Measurements from ENCODE around the gene CTNNA1.

The CTNNA1 gene

DNA sequence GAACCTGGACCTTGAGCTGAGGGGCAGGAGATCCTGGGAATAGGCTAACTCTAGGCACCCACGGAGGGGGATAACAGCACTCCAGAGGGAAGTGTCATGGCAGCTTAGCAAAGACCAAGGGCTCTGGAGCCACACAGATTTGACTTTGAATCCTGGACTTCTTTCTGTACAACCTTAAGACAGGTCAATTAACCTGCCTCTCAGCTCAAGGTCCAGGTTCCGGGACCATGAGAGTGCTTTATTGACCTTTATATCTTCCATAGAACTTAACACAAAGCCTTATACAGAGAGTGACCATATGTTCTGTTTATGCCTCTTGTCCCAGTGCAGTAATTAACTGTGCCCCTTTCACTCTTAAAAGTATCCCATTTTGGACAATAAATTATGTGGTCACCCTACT lies 212.4 kb downstream of the CTNNA1 start:
- Mint-ChIP-seq H3K4me1 (no peaks in the 10 kb centered on the region), H3K27ac (no peak overlapping the region), H3K27me3 (no peaks in the 10 kb centered on the region), H3K9me3 (no peaks in the 10 kb centered on the region), H3K4me3 (no peak overlapping the region)
- no peak for ATAC-seq
- DNase-seq = no peak

DNA sequence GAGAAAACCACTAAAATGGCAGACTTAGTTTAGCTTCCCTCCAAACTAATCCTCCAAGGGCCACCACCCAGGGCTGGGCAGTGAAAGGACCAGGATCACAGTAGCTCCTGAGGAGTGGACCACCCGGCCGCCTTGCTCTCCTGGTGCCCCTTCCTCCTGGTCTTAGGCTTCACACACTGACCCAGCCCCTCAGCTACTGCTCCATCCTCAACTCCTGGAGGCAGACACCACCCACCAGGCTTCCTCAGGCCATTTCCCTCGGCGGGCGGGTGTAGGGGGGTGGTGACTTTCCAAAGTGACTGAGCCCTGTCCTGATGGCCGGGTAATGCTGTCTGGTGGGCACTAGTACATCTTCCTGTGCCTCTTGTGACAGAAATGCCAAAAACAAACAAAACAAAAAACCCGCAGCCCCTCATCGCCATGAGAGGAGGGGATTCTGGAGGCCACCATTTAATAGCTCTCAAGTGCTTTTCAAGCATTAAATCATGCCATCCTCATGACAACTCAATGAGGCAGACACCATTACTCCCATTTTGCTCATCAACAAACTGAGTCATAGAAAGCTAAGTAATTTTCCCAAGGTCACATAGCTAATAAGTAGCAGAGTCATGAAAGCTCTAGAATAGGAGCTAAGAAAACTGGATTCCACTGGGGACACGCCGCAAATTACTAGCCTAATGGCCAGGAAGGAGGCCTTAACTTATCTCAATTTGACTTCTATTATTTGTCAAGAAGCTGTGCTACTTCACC lies 213.2 kb downstream of the CTNNA1 start:
- Mint-ChIP-seq H3K9me3 (no peaks in the 10 kb centered on the region), H3K4me3 (no peak overlapping the region), H3K27ac (peak overlapping the region in 1 of 2 donors; percentile 43), H3K27me3 (no peaks in the 10 kb centered on the region), H3K4me1 (no peaks in the 10 kb centered on the region)
- DNase-seq = no peak
- ATAC-seq = no peak

DNA sequence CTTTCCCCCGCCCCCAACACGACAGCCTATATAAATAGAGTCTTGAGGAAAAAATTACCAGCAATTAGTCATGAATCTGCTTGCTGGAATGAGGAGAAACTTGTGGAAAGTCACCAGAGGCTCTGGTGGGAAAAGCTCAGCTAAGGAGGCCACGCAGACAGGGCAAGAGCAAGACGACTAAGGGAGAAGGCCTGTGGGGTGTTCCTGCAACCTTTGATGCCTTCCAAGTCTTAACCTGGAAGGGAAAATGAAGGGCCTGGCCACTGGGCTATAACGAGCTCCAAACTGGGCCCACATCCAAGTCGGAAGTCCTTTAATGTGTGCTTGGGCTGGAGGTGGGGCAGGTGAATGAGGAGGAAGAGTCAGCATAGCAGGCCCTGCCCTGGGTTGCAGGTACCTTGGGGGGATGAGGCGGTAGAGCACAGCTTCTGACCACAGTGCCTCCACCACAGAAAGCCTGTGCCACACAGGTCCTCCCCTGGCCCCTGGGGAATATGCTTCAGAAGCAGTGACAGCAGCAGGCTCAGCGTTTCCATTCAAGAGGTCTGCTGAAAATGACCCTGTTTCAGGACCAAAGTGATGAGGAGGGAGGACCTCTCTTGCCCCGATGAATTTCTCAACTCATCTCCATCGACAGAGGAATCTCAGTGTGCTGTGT lies 214.7 kb downstream of the CTNNA1 start:
- Mint-ChIP-seq H3K27me3 (no peaks in the 10 kb centered on the region), H3K27ac (no peak overlapping the region), H3K4me1 (no peaks in the 10 kb centered on the region), H3K9me3 (no peaks in the 10 kb centered on the region), H3K4me3 (no peak overlapping the region)
- ATAC-seq = no peak
- DNase-seq = no peak

DNA sequence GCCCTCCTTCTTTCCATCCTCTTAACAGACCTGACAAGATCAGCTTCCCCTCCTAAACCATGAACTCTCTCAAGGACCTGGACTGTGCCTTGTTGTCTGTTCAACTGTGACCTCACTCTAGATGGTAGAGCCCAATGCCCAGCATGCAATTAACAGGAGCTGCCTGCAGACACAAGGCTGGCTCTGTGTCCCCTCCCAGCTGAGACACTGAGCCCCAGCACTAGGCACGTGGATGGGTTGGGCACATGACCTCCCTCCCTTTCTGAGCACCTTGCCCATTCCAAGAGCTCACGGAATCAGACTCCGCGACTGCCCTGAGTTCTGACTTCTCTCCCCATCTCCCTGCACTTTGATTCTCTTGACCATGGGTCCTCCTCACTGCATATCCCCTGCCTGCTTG lies 215.4 kb downstream of the CTNNA1 start:
- DNase-seq (no peak), ATAC-seq (no peak)
- H3K4me1 Mint-ChIP-seq = no peaks in the 10 kb centered on the region
- no peak overlapping the region for H3K27ac Mint-ChIP-seq
- no peak overlapping the region for H3K4me3 Mint-ChIP-seq
- H3K9me3 Mint-ChIP-seq = no peaks in the 10 kb centered on the region
- H3K27me3 Mint-ChIP-seq = no peaks in the 10 kb centered on the region

DNA sequence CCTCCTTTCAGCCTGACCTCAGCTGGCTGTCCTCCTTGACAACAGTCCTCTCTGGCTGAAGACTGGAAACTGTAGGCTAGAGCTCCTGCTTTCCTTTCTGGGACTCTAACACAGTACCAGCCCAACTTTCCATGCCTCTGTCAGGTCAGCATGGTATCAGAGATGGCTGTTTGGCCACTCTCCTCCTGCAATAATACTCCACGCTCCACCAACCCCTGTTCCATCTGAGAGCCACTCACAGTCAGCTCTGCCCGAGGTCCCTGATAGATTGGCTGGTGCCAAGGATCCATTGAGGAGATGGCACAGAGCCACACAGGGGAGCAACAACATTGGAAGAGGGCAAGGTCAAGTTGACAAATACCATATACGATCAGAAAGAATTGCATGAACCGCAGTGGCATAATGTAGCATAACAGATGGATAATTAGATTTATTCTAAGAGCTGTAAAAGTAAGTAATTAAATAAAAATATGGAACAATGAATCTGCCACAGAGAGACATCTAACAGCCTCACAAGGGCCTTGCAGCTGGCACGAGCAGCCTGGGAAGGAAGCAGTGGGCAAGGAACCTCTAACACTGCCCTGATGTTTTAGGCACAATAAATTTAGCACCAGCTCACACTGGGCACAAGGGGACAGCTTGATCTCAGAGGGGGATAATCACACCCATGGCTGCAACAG lies 216.2 kb downstream of the CTNNA1 start:
- ATAC-seq (no peak), DNase-seq (no peak)
- Mint-ChIP-seq H3K4me3 (no peak overlapping the region), H3K4me1 (no peaks in the 10 kb centered on the region), H3K9me3 (no peaks in the 10 kb centered on the region), H3K27ac (no peak overlapping the region), H3K27me3 (no peaks in the 10 kb centered on the region)

DNA sequence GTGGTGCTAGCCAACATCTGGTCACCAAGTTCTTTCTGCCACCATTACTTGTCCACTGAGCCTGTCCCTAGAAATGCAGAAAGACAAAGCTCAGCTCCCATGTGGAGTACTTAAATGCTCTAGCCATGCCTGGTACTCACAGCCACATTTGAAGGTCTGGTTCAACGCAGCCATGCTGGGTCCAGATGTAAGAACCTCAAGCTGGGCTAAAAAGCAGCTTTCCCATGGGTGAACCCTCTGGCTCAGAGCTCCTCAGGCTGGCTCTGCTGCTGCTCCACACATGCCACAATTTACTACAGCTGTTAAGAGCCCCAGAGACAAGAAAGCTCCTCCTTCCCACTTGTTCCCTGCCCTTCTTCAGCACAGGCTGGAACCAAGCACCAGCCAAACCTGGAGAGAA lies 219.0 kb downstream of the CTNNA1 start:
- no peaks in the 10 kb centered on the region for H3K9me3 Mint-ChIP-seq
- H3K27me3 Mint-ChIP-seq = no peaks in the 10 kb centered on the region
- no peak for DNase-seq
- H3K4me1 Mint-ChIP-seq = peaks cover 7% of the 10 kb centered on the region
- H3K4me3 Mint-ChIP-seq = no peak overlapping the region
- H3K27ac Mint-ChIP-seq = no peak overlapping the region
- no peak for ATAC-seq

DNA sequence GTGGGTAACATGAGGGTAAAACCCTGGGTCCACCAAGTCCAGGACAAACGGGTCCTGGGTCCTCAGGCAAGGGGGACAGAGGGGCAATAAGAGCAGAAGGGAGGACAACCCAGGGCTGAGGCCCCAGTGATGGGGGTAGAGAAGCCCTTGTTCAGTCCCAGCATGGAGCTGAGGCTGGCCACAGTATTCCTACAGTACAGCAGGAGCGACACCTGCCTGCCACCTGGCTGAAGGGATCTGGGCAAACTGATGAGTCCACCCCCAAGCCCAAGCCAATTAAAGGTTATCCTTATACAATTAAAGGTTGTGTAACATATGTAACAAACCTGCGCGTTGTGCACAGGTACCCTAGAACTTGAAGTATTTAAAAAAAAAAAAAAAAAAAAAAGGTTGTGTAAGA lies 219.6 kb downstream of the CTNNA1 start:
- DNase-seq (no peak), ATAC-seq (no peak)
- H3K27me3 Mint-ChIP-seq = no peaks in the 10 kb centered on the region
- H3K27ac Mint-ChIP-seq = no peak overlapping the region
- no peak overlapping the region for H3K4me3 Mint-ChIP-seq
- peaks cover 7% of the 10 kb centered on the region for H3K4me1 Mint-ChIP-seq
- no peaks in the 10 kb centered on the region for H3K9me3 Mint-ChIP-seq

DNA sequence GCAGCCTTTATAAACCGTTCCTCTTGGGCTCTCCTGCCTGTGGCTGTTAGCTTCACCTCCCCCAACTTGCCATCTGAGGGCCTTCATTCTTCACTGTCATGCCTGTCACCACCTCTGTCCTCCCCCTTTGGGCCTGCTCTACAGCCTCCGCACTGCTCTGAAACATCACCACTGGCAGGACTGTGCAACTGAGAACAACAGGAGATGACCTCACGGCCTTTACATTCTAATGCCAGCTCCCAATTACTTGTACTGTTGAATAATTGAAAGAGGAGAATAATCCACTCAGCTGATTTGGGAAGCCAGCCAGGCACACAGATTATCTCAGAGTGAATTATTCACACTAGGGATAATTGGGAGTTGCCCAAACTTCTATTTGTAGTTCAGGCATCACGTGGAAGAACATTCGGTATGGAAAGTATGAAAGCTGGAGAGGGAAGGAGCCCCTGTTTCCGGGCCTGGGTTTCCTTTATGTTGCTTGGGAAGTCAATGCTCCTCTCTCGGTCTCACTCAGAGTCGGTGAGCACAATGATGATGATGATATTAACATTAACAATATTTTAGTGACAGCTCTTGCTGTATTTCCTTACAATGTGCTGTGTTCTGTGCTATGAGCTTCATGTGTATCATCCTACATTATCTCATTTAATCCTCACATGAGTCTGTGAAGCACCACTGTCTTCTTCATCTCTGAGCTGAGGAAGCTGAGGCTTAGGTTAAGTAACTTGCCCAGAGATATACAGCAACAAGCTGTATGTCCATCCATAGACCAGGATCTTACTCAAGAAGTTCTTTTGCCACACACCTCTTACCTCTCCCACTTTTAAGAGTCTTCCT lies 221.2 kb downstream of the CTNNA1 start:
- peaks cover 12% of the 10 kb centered on the region for H3K4me1 Mint-ChIP-seq
- DNase-seq (no peak), ATAC-seq (no peak)
- H3K9me3 Mint-ChIP-seq = no peaks in the 10 kb centered on the region
- H3K27me3 Mint-ChIP-seq = no peaks in the 10 kb centered on the region
- H3K27ac Mint-ChIP-seq = no peak overlapping the region
- no peak overlapping the region for H3K4me3 Mint-ChIP-seq

DNA sequence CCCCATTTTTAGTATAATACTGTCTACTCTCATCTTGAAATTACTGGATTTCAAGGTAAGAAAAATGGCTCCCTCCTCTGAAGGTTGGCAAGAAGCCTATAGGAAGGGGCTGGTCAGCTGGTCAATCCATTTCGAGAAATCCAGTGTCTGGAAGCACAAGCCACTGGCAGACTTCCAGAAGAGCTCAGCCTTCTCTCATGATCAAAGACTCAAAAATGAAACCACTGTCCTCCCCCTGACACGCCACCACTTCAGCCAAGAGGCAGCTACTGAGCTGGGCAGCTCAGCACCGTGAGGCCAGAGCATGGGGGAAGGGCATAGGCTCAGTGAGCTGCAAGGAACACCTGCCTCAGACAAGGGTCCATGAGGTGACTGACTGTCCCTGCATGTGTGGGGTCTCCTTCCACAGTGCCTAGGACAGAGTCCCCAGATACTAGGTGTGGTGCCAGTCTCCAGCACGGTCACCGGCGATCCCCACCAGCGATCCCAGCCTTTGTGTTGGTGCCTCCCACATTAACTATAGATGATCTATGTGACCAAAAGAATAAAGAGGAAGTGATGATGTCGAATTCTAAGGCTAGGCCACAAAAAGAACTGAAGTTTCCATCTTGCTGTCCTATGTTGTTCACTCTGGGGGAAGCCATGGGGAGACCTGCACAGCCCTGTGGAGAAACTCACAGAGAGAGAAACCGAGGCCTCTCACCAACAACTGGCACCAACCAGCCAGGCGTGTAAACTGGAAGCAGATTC lies 222.0 kb downstream of the CTNNA1 start:
- no peak overlapping the region for H3K4me3 Mint-ChIP-seq
- peaks cover 21% of the 10 kb centered on the region for H3K4me1 Mint-ChIP-seq
- no peak for DNase-seq
- no peaks in the 10 kb centered on the region for H3K9me3 Mint-ChIP-seq
- ATAC-seq = no peak
- no peak overlapping the region for H3K27ac Mint-ChIP-seq
- H3K27me3 Mint-ChIP-seq = no peaks in the 10 kb centered on the region

DNA sequence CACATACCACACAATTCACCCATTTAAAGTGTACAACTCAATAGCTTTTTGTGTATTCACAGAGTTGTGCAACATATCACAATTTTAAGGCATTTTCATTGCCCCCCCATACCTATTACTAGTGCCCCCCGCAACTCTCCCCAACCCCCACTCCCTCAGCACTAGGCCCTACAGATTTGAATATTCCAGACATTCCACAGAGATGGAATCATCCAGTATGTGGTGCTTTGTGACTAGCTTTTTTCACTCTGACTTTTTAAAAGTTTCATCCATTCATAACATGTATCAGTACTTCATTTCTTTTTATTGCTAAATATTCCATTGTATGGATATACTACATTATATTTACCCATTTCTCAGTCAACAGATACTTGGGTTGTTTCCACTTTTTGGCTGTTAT lies 224.9 kb downstream of the CTNNA1 start:
- H3K4me3 Mint-ChIP-seq = no peak overlapping the region
- ATAC-seq = no peak
- peaks cover 46% of the 10 kb centered on the region for H3K4me1 Mint-ChIP-seq
- no peaks in the 10 kb centered on the region for H3K9me3 Mint-ChIP-seq
- no peaks in the 10 kb centered on the region for H3K27me3 Mint-ChIP-seq
- no peak overlapping the region for H3K27ac Mint-ChIP-seq
- no peak for DNase-seq

DNA sequence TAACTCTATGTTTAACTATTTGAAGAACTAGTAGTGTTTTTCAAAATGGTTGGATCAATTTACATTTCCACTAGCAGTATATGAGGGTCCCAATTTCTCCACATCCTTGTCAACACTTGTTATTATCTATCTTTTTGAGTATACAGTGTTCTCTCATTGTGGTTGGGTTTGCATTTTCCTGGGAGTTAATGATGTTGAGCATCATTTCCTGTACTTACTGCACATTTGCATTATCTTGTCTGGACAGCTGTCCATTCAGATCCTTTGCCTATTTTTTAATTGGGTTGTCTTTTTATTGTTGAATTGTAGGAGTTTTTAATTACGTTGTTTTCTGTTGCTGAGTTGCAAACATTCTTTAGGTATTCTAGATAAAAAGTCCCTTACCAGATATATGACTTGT lies 225.4 kb downstream of the CTNNA1 start:
- Mint-ChIP-seq H3K27ac (no peak overlapping the region), H3K27me3 (no peaks in the 10 kb centered on the region), H3K9me3 (no peaks in the 10 kb centered on the region), H3K4me3 (no peak overlapping the region), H3K4me1 (peaks cover 46% of the 10 kb centered on the region)
- DNase-seq (no peak), ATAC-seq (no peak)

DNA sequence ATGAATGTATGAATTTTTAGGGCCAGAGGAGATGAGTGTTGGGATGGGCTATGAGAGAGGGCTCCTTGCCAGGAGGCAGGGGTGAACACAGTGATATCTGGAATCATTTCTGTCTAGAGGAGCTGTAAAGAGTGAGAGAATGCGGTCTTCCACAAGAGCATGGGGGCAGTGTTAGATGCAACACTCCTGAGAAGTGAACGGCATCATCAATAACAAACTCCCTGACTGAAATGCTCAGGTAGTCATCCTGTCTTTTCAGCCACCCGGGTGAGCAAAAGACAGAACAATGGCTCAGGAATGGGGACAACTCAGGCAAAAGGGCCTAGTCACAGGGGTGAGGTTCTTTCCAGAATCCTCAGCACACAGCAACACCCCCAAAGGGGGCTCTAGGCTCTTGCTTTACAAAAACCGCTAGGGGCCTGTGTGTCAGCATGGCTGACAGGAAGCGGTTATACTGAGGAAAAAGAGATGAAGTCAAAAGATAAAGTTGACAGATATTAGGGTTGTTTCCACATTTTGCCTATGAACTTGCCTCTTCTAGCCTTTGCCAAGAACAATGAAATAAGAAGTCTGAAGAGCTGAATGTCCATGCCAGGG lies 226.6 kb downstream of the CTNNA1 start:
- H3K4me1 Mint-ChIP-seq = peaks cover 46% of the 10 kb centered on the region
- peak overlapping the region in 1 of 2 donors; percentile 89 for H3K27ac Mint-ChIP-seq
- DNase-seq (peak; percentile 41 to 44), ATAC-seq (peak; percentile 85)
- peak overlapping the region; percentile 36 to 62 for H3K4me3 Mint-ChIP-seq
- no peaks in the 10 kb centered on the region for H3K27me3 Mint-ChIP-seq
- no peaks in the 10 kb centered on the region for H3K9me3 Mint-ChIP-seq

DNA sequence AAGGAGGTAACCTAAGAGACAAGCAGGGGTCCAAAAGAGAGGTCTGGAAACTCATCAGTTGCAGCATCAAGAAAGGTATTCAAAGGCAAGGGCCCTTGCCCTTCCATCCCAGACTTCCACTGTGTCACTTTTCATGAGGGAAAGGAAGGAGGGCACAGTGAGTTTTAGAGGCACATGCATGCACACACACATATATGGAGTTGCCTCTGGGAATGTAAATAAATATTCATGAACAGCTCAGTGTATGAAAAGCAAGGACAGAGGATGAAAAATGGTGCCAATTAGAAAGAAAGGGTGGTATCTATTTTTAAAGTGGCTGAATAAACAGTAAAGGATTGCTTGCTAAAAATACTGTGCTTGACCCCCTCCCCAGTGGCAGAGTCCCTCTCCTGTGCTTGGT lies 227.2 kb downstream of the CTNNA1 start:
- ATAC-seq = no peak
- DNase-seq = no peak
- Mint-ChIP-seq H3K27ac (peak overlapping the region in 1 of 2 donors; percentile 89), H3K9me3 (no peaks in the 10 kb centered on the region), H3K4me1 (peaks cover 47% of the 10 kb centered on the region), H3K27me3 (no peaks in the 10 kb centered on the region), H3K4me3 (peak overlapping the region; percentile 36 to 62)

DNA sequence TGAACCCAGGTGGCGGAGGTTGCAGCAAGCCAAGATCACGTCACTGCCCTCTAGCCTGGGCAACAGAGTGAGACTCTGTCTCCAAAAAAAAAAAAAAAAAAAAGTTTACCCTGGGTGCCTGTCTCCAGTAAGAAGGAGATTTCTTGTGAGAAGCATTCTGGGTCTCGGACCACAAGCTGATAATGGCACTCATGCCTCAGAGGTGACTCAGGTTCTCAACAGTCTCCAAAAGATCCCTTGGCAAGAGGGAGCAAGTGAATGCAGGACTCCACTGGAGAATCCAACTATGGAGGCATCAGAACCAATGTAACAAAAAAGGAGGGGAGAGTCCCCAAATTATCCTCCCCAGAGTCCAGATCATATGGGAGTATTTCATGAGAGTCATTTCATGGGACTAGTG lies 227.9 kb downstream of the CTNNA1 start:
- Mint-ChIP-seq H3K4me3 (no peak overlapping the region), H3K9me3 (no peaks in the 10 kb centered on the region), H3K27ac (no peak overlapping the region), H3K27me3 (no peaks in the 10 kb centered on the region), H3K4me1 (peaks cover 44% of the 10 kb centered on the region)
- ATAC-seq (no peak), DNase-seq (no peak)

DNA sequence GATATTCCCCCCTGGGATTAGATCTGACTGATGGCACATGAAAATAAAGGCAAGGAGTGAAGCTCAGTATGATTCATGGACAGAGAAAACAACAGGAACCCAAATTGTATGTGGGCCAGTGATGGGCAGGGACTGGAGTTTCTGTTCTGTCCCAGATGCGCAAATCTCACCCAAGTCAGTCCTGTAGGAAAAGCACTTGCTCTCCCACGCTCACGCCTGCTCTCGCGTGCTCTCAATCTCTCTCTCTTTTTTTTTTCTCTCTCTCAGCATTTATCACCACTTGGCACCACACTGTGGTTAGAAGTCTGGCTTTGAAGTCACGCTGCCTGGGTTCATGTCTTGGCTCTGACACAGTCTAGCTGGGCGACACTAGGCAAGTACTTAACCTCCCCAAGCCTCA lies 228.4 kb downstream of the CTNNA1 start:
- Mint-ChIP-seq H3K4me3 (no peak overlapping the region), H3K4me1 (peaks cover 44% of the 10 kb centered on the region), H3K27ac (peak overlapping the region in 1 of 2 donors; percentile 44), H3K27me3 (no peaks in the 10 kb centered on the region), H3K9me3 (no peaks in the 10 kb centered on the region)
- DNase-seq = peak; percentile 14 to 15
- ATAC-seq = peak; percentile 59

Data from stimulated activated naive CD8-positive, alpha-beta T cell treated with anti-CD3 and anti-CD28 coated beads, Interleukin-15, amount 100 ng/mL, for 72 hours (primary cell).